BLaER1 treated with 17β-estradiol and CSF1 and Interleukin-3, amounts not matched to agents 10 nM and 100 nM (cell line): ENCODE measurements around the gene MAGT1.
A peak's percentile ranks its signal among the peaks of the same experiment; 100 is the strongest.

Experiments
- H3K27ac ChIP-seq, 11 experiments: shearing (Covaris generic); formaldehyde crosslinking; 2 replicates each; pipeline ENCODE4 v1.8.1; 2022
- H3K27me3 ChIP-seq, 11 experiments: shearing (Covaris generic); formaldehyde crosslinking; 2 replicates each; pipeline ENCODE4 v1.8.1; 2022
- H3K36me3 ChIP-seq, 11 experiments: shearing (Covaris generic); formaldehyde crosslinking; 2 replicates each; pipeline ENCODE4 v1.8.1; 2022
- H3K4me1 ChIP-seq, 10 experiments: shearing (Covaris generic); formaldehyde crosslinking; 2 replicates each; pipeline ENCODE4 v1.8.1; 2022
- H3K4me2 ChIP-seq, 11 experiments: shearing (Covaris generic); formaldehyde crosslinking; 2 replicates each; pipeline ENCODE4 v1.8.1; 2022
- H3K4me3 ChIP-seq, 10 experiments: shearing (Covaris generic); formaldehyde crosslinking; 2 replicates each; pipeline ENCODE4 v1.8.1; 2022
- H3K9ac ChIP-seq, 11 experiments: shearing (Covaris generic); formaldehyde crosslinking; 2 replicates each; pipeline ENCODE4 v1.8.1; 2022
- H3K9me3 ChIP-seq, 11 experiments: shearing (Covaris generic); formaldehyde crosslinking; replicated peaks in 1 of 11; 2 replicates each; pipeline ENCODE4 v1.8.1; 2022
- H4K20me1 ChIP-seq, 11 experiments: shearing (Covaris generic); formaldehyde crosslinking; 2 replicates each; pipeline ENCODE4 v1.8.1; 2022
- Cebpa-rat ChIP-seq, 11 experiments: shearing (Covaris generic); IDR thresholded peaks; 2 replicates each; pipeline ENCODE4 v1.8.1; 2022

Gene MAGT1

DNA sequence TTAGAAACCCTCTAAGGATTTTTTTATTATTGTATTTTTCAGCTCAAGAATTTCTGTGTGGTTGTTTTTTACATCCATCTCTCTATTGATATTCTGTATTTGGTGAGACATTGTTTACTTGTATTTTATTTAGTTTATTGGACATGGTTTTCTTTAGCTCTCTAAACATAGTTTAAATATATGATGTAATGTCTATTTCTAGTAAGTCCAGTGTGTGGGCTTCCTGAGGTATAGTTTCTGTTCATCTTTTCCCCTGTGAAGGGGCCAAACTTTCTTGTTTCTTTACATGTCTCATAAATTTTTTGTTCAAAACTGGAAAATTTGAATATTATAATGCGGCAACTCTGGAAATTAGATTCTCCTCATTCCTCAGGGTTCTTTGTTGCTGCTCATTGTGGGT lies 81.0 kb downstream of the MAGT1 start:
- H3K4me1 ChIP-seq: peaks cover 0 to 14% (median 0%) of the 10 kb centered on the region in 10 experiments; a peak in 3 of 20 replicates
- no peaks in the 10 kb centered on the region for H3K36me3 ChIP-seq
- peaks cover 4 to 63% (median 42%) of the 10 kb centered on the region in 11 experiments; a peak in 19 of 22 replicates for H3K27me3 ChIP-seq
- TF ChIP-seq Cebpa-rat (IDR thresholded peaks at IDR 0.05): no peak
- H3K4me3 ChIP-seq: no peak overlapping the region
- no peak overlapping the region for H3K27ac ChIP-seq
- H3K9ac ChIP-seq: no peak overlapping the region
- no peaks in the 10 kb centered on the region for H4K20me1 ChIP-seq
- peaks cover 0 to 23% (median 13%) of the 10 kb centered on the region in 11 experiments; a peak in 12 of 22 replicates for H3K9me3 ChIP-seq
- H3K4me2 ChIP-seq: peak overlapping the region in 1 of 11 experiments; percentile 2; a peak in 1 of 22 replicates

- Histone ChIP-seq H3K27me3 (peaks cover 0 to 12% (median 4%) of the 10 kb centered on the region in 11 experiments; a peak in 8 of 22 replicates), H3K4me1 (no peaks in the 10 kb centered on the region), H3K9ac (no peak overlapping the region), H3K4me3 (no peak overlapping the region), H3K27ac (no peak overlapping the region), H3K36me3 (no peaks in the 10 kb centered on the region), H3K9me3 (peaks cover 0 to 6% (median 0%) of the 10 kb centered on the region in 11 experiments; a peak in 4 of 22 replicates), H4K20me1 (no peaks in the 10 kb centered on the region), H3K4me2 (no peak overlapping the region)
- no peak for TF ChIP-seq Cebpa-rat (IDR thresholded peaks at IDR 0.05)
Measured at GRCh38 chrX:77802201-77802600, 93.0 kb downstream of the MAGT1 start.

- H4K20me1 ChIP-seq: no peaks in the 10 kb centered on the region
- H3K4me3 ChIP-seq: no peak overlapping the region
- H3K9me3 ChIP-seq: peaks cover 0 to 15% (median 5%) of the 10 kb centered on the region in 11 experiments; a peak in 8 of 22 replicates
- H3K27me3 ChIP-seq: peaks cover 0 to 19% (median 8%) of the 10 kb centered on the region in 11 experiments; a peak in 15 of 22 replicates
- no peak overlapping the region for H3K27ac ChIP-seq
- H3K36me3 ChIP-seq: no peaks in the 10 kb centered on the region
- no peak; a peak in 1 of 22 replicates for TF ChIP-seq Cebpa-rat (IDR thresholded peaks at IDR 0.05)
- H3K4me2 ChIP-seq: no peak overlapping the region
- no peak overlapping the region for H3K9ac ChIP-seq
- H3K4me1 ChIP-seq: no peaks in the 10 kb centered on the region
Measured at GRCh38 chrX:77795124-77795523, 100.1 kb downstream of the MAGT1 start.

- H3K27me3 ChIP-seq: peaks cover 0 to 29% (median 18%) of the 10 kb centered on the region in 11 experiments; a peak in 16 of 22 replicates
- TF ChIP-seq Cebpa-rat (IDR thresholded peaks at IDR 0.05): no peak
- H3K9ac ChIP-seq: no peak overlapping the region
- peaks cover 0 to 15% (median 5%) of the 10 kb centered on the region in 11 experiments; a peak in 8 of 22 replicates for H3K9me3 ChIP-seq
- H3K36me3 ChIP-seq: no peaks in the 10 kb centered on the region
- H3K4me3 ChIP-seq: no peak overlapping the region
- H3K27ac ChIP-seq: no peak overlapping the region
- no peaks in the 10 kb centered on the region for H3K4me1 ChIP-seq
- H4K20me1 ChIP-seq: no peaks in the 10 kb centered on the region
- H3K4me2 ChIP-seq: no peak overlapping the region
Measured at GRCh38 chrX:77793946-77794345, 101.3 kb downstream of the MAGT1 start.

- no peak overlapping the region for H3K27ac ChIP-seq
- no peak overlapping the region for H3K4me3 ChIP-seq
- H3K9ac ChIP-seq: no peak overlapping the region
- peaks cover 0 to 9% (median 5%) of the 10 kb centered on the region in 11 experiments; a peak in 6 of 22 replicates for H3K9me3 ChIP-seq
- peaks cover 8 to 22% (median 19%) of the 10 kb centered on the region in 11 experiments; a peak in 17 of 22 replicates for H4K20me1 ChIP-seq
- peaks cover 12 to 51% (median 41%) of the 10 kb centered on the region in 11 experiments; a peak in 19 of 22 replicates for H3K27me3 ChIP-seq
- no peak for TF ChIP-seq Cebpa-rat (IDR thresholded peaks at IDR 0.05)
- H3K4me1 ChIP-seq: peaks cover 0 to 10% (median 5%) of the 10 kb centered on the region in 10 experiments; a peak in 9 of 20 replicates
- H3K36me3 ChIP-seq: no peaks in the 10 kb centered on the region; a peak in 2 of 22 replicates
- H3K4me2 ChIP-seq: peak overlapping the region in 2 of 11 experiments; percentile 1 to 11; a peak in 3 of 22 replicates
Measured at GRCh38 chrX:77788050-77788449, 107.2 kb downstream of the MAGT1 start.

DNA sequence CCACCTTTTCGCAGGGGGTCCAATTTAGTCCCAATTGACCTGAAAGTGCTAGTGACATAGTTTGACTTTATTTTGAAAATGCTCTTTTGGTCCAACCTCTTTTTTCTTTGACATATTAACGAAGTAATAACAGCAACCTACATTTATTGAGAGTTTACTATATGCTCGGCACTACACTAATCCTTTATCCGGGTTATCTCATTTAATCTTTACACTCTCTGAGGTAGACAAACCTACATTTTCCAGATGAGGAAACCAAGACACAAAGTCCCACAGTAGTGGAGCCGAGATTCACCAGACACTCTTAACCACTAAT lies 108.9 kb downstream of the MAGT1 start:
- Histone ChIP-seq H4K20me1 (peaks cover 15 to 39% (median 36%) of the 10 kb centered on the region in 11 experiments; a peak in 20 of 22 replicates), H3K9me3 (peaks cover 0 to 5% (median 0%) of the 10 kb centered on the region in 11 experiments; a peak in 2 of 22 replicates), H3K36me3 (peaks cover 0 to 4% (median 0%) of the 10 kb centered on the region in 11 experiments; a peak in 3 of 22 replicates), H3K27ac (peak overlapping the region; percentile 94 to 98 (median 97)), H3K9ac (peak overlapping the region; percentile 93 to 98 (median 97)), H3K27me3 (peaks cover 12 to 49% (median 38%) of the 10 kb centered on the region in 11 experiments; a peak in 19 of 22 replicates), H3K4me2 (peak overlapping the region; percentile 36 to 65 (median 55); a peak in 19 of 22 replicates), H3K4me3 (peak overlapping the region; percentile 62 to 77 (median 70)), H3K4me1 (peaks cover 0 to 19% (median 7%) of the 10 kb centered on the region in 10 experiments; a peak in 9 of 20 replicates)
- TF ChIP-seq Cebpa-rat (IDR thresholded peaks at IDR 0.05): no peak

DNA sequence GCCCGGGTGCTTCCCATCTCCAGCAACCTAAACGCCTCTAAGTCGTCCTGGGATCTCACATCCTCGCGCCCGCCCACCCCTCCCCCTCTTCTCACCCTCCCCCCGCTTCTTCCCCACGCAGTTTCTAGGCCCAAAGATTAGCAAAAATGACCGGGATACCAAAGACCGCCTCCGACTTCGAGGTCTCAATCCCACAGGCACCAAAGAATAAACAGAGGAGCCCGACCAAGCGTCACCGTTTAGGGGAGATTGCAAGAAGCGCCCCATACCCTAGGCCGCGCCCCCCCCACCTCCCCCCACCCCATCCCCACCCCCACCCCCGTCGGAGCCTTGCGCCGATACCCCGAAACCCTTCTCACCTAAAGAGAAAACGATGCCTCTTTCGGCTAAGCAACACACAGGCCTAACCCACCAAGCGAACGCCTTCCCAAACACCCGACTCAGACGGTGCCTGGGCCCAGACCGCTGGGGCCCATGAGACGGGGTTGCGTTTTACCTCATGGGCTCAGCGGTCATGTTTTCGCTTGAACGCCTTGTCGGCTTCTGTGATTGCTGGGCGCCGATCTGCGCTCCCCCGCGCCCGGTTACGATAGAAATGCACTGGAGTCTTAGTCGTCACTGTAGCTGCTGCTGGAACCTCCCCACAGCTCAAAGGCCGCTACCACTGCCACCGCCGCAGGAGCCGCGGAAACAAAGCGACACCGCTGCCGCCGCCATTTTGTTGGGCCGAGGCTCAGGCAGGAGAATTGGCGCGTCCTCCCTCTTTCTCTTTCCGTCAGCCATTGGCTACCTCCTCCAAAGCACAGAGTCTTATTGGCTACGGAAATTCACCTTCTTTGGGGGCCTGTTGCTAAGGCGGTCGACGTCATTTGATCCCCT lies 109.5 kb downstream of the MAGT1 start, which contains the start of gene ATRX:
Gene ATRX (minus strand): TSS at position 731 of the 879 bp plus-strand sequence. CDS start 215 bp downstream, at position 516.
- H3K9ac ChIP-seq: peak within 1 kb of the TSS; percentile 93 to 98 (median 97)
- H3K9me3 ChIP-seq: peaks cover 0 to 5% (median 0%) of the 10 kb centered on the region in 11 experiments; a peak in 2 of 22 replicates
- peaks cover 0 to 9% (median 0%) of the 10 kb centered on the region in 11 experiments; a peak in 8 of 22 replicates for H3K36me3 ChIP-seq
- peak within 1 kb of the TSS; percentile 61 to 78 (median 72) for H3K4me2 ChIP-seq
- peak within 1 kb of the TSS; percentile 62 to 77 (median 70) for H3K4me3 ChIP-seq
- no peak for TF ChIP-seq Cebpa-rat (IDR thresholded peaks at IDR 0.05)
- H3K27me3 ChIP-seq: peaks cover 12 to 49% (median 36%) of the 10 kb centered on the region in 11 experiments; a peak in 19 of 22 replicates
- H4K20me1 ChIP-seq: peaks cover 20 to 45% (median 42%) of the 10 kb centered on the region in 11 experiments; a peak in 21 of 22 replicates
- peaks cover 0 to 20% (median 7%) of the 10 kb centered on the region in 10 experiments; a peak in 9 of 20 replicates for H3K4me1 ChIP-seq
- H3K27ac ChIP-seq: peak within 1 kb of the TSS; percentile 94 to 98 (median 97)

GRCh38 chrX:77779695-77780094 lies 115.5 kb downstream of the MAGT1 start:
- Histone ChIP-seq H3K4me3 (no peak overlapping the region), H4K20me1 (peaks cover 60 to 100% (median 98%) of the 10 kb centered on the region in 11 experiments), H3K9ac (no peak overlapping the region), H3K4me2 (peak overlapping the region in 2 of 11 experiments; percentile 0 to 42; a peak in 2 of 22 replicates), H3K4me1 (peaks cover 0 to 47% (median 0%) of the 10 kb centered on the region in 10 experiments; a peak in 6 of 20 replicates), H3K27ac (no peak overlapping the region), H3K9me3 (peaks cover 0 to 14% (median 4%) of the 10 kb centered on the region in 11 experiments; a peak in 6 of 22 replicates), H3K36me3 (peaks cover 0 to 11% (median 6%) of the 10 kb centered on the region in 11 experiments; a peak in 9 of 22 replicates), H3K27me3 (peaks cover 0 to 15% (median 5%) of the 10 kb centered on the region in 11 experiments; a peak in 9 of 22 replicates)
- no peak for TF ChIP-seq Cebpa-rat (IDR thresholded peaks at IDR 0.05)
